Measurements from ENCODE around the gene AGBL1.

The AGBL1 gene

DNA sequence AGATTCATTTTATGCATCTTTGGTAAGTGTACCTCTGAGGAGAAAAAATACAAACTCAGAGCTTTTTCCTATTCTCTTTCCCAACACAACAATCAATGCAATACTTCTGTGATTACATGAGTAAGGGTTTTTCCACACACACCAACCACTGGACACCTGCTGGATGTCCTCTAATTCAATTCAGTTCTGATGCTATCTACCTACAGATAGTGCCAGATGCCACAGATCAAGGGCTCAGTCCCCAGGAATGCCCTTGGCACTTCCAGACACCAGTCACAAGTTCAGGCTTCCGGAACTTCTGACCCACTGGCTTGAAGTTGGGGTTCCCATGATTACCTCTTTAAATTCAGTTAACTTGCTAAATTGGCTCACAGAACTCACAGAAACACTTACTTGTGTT lies 511.5 kb downstream of the AGBL1 start:
- no peak for DNase-seq (ENCODE audit: low read depth in 2 of 2)

DNA sequence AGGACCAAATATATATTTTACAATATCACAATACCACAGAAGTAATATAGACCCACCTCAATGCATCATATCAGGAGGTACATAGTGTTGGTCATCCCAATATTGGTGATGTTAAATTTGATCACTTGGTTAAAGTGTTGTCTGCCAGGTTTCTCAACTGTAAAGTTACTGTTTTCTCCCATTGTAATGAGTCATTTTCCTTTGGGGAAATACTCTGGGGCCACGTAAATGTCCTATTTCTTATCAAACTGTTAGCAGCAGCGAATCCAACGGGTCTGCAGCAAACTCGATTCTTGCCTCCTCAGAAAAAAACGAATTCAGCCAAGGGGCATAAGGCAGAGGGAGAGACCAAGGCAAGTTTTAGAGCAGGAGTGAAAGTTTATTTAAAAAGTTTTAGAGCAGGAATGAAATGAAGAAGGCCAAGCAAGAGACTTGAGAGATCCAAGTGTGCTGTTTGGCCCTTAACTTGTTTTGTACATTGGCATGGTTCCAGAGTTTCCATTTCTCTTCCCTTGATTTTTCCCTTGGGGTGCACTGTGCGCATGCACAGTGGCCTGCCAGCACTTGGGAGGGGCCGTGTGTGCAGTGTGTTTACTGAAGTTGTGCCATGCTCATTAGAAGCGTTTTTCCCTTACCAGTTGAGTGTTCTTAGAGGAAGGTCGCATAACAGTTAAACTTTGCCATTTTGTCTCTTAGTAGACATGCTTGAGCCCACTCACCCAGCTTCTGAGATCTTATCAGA lies 512.5 kb downstream of the AGBL1 start:
- no peak for DNase-seq (ENCODE audit: low read depth in 2 of 2)

DNA sequence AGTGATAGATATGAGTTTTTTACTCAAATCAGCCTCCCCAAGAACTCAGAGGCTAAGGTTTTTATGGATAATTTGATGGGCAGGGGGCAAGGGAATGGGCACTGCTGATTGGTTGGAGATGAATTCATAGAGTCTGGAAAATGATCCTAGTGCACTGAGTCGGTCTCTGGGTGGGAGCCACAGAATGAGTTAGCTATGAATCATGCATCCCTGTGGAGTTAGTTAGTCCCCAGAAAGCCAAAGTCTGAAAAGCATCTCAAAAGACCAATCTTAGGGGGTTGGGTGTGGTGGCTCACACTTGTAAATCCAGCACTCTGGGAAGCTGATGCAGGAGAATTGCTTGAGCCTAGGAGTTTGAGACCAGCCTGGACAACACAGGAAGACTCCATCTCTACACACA lies 516.1 kb downstream of the AGBL1 start:
- no peak for DNase-seq (ENCODE audit: low read depth in 2 of 2)

DNA sequence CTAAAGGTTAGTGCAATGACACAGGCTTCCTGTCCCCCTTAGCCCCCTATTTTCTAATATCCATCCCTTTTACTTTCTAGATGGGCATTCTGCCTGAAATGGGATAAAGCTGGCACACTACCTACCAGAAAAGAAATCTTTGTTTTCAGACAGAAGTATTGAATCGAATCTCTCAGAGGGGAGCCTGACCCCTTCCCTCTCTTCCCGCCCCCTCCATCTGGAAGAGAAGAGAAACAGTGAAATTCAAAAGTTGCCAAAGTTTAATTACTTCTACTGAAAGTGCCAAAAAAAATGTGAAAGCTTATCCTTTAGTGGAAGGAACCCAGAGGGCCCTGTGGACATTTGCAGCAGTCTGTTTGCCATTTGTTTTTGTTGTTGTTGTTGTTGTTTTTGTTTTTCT lies 523.8 kb downstream of the AGBL1 start:
- DNase-seq (ENCODE audit: low read depth in 2 of 2) = no peak

DNA sequence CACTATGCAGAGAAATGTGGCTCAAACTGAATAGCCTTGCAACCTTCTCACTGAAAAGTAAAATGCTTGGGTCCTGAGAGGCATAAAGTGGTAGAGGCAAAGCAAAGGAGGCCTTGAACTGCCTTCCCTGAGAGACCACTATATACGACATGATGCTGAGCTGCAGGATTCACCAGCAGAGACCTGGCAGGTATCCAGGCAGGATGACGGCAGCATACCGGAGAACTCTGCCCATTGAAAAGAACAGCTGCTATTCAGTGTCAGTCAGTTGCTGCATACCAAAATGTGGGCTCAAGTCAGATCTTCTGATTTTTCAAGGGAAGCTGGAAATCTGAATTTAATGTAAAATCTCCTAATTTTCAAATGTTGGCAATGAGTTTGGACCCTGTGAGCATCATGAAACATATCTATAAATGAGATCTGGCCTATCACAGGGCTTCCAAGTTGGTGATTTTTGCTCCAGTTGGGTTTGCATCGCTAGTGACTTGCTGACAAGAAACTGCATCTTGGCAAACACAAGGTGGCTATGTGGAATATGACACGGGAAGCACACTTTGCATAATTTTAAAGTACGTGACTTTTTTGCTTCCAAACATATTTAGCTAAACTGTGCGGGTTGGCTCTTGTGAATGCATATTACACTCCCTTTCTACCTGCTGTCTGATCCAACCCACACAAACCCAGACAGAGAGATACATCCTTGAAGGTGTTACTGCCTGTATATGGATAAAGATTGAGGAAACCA lies 529.0 kb downstream of the AGBL1 start:
- DNase-seq (ENCODE audit: low read depth in 2 of 2) = no peak

DNA sequence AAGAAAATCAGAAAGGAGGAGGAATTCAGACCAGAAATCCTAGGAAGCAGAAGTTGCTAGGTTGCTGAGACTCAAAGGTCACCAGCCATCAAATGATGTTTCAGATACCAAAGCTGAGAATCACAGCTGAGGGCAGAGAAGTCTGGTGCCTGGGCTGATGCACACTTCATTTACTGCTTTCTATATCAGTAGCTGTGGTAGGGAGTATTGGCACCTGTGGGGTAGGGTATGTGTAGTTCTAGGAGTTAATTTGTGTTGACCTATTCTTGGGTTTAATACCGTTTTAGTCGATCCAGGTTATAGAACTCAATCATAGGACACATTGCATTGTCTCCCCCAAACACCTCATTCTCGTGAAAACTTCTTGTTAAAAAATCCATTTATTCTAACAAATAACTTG lies 529.6 kb downstream of the AGBL1 start:
- no peak for DNase-seq (ENCODE audit: low read depth in 2 of 2)

DNA sequence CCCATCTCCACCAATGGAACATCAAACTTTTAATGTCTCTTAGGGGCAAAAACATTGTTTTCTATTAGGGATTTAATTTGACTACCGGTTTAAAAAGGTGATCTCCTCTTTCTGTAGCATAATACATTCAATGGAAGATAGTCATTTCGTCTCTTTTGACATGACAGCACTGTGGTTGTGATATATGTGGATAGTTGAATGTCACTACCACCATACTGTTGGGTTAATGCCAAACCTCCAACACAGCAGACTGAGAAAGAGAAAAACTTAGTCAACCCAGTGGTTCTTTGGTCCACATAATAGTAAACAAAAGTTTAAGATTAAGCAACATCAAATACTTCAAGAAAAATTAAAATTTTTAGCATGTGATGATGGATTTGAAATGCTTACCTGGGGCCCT lies 530.4 kb downstream of the AGBL1 start:
- no peak for DNase-seq (ENCODE audit: low read depth in 2 of 2)

DNA sequence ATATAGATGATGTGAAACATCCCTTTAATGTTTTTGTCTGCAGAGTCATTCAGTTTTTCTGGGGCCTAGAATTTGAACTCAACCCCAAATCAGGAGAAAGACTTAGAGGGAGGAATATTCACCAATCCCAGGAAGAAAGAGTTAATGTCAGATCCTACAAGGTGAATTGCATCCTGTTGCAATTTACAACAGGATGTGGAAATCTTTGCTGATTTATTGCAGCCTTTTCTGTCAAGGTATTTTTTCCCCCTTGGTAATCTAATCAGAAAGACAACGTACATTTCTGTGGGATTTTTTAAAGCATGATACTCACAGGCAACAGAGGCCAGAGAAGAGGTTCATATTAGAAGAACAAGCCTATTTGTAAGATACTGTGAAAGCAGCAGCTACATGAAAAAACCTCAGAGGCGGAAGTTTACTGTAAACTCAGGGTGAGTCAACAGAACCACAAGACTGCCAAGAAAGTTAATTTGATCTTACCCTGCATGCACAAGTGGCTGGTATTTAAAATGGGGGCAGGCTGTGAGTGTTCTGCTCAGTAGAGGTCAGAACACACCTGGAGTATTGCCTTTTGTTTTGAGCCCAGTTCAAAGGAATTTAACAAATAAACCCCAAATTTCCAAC lies 531.9 kb downstream of the AGBL1 start:
- peak in 1 of 2 donors; percentile 6 for DNase-seq (ENCODE audit: low read depth in 2 of 2)

DNA sequence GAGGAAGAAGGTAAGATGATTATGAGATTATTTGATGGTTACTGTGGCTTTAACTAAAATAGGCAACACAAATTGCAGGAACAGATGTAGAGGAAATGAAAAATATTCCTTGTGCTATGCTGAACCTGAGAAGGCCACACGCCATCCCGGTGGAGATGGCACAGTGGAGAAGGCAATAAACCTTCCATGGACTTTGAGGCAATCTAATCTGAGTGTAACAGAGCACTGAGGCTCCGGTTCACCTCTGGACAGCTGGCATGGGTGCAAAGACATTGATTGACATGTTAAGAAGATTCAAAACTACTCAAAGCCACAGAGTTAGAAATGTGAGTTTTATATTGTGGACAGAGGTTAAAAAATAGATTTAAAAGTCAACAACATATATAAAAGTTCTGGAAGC lies 535.7 kb downstream of the AGBL1 start:
- DNase-seq (ENCODE audit: low read depth in 2 of 2) = no peak

DNA sequence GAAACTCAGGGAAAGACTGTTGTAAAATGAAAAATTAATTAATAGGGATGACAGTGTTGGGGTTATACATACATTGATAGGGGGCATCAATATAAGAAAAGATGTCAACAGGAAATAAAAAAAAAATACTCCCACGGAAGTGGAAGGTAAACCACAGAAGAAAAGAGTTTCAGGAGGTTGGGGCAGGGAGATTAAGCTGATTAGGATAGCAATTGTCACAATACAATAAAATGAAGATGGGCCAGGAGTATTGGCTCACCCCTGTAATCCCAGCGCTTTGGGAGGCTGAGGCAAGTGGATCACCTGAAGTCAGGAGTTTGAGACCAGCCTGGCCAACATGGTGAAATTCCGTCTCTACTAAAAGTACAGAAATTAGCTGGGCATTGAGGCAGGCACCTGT lies 536.1 kb downstream of the AGBL1 start:
- no peak for DNase-seq (ENCODE audit: low read depth in 2 of 2)

DNA sequence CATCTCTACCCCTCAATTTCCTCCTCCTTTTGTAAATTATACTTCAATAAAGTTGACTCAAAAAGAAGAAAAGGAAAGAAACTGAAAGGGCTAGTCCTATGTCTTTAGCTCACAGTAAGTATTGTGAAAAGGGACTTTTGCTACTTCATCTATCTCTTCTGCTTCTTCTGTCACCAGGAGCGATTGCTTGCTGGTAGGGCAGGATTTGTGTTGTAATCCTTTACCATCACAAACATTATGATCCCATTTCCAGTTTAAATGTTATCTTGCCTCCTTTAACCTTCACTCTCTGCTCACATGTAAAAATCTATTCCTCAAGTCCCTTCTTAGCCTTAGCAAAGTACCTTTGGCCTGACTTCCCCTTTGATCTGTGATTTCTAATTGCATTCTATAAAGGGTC lies 537.1 kb downstream of the AGBL1 start:
- no peak for DNase-seq (ENCODE audit: low read depth in 2 of 2)

DNA sequence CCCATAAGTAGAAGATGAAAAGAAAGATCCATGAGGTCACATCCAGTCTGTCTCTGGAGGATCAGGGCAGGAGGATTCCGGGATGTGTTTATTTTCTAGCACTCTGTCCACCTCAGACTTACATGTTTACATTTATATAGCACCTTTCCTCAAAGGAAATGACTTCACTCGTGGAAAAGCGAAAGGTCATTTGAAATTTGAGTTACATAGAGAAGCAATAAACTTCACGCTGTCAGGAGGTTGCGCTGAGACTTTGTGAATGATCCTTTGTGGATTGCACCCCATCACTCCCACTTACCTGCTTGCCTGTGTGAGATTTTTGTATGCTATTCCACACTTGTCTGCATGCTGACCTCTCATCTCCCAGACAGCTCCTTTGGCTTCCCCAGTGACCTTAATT lies 540.5 kb downstream of the AGBL1 start:
- no peak for DNase-seq (ENCODE audit: low read depth in 2 of 2)

DNA sequence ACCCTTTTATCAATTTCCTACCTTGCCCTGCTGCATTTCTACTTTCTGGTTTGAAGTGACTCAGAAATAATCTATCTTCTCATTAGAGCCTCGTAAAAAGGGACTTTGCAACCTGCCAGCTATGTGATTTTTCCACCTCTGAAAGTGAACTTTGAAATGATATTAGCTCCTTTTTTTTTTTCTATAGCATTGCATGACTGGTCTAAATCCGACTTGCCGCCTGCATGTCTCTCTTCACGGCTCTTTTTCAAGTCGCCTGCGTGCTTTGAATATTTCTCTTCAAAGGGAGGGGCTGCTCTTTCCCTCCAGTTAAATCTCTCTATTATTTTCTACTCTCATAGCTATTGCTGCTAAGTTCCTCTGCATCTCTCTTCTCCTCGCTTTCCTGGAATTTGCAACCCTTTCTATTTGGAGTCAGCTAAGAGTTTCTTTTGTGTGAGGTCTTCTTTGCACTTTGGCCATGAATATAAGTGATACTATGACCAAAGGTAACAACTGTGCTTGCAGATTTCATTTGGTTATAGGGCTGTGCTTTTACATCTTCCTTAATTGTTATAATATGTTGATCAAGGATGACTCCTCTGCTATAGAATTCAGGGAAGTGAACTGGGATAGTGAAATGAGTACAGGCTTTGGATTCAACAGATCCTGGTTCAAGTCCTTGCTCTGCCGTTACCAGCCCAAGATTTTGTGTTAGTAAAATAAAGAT lies 541.1 kb downstream of the AGBL1 start:
- no peak for DNase-seq (ENCODE audit: low read depth in 2 of 2)

DNA sequence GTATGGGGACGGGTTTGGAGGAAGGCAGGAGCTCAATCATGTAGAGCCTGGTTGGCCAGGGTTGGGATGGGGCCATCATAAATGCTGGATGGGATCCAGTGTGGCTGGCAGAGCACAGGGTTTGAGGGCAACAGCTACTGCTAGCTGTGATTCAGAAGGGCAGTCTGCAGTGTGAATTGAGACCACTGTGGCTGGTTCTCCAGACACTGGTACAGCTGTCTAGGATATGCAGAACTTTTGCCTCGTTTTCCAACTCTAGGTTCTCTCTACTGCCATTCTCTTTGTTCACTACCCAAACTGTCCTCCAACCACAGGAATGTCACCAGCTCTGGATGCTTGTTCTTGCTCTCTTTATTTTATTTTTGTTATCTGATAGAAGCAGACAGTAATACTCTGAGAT lies 543.6 kb downstream of the AGBL1 start:
- DNase-seq (ENCODE audit: low read depth in 2 of 2) = no peak

DNA sequence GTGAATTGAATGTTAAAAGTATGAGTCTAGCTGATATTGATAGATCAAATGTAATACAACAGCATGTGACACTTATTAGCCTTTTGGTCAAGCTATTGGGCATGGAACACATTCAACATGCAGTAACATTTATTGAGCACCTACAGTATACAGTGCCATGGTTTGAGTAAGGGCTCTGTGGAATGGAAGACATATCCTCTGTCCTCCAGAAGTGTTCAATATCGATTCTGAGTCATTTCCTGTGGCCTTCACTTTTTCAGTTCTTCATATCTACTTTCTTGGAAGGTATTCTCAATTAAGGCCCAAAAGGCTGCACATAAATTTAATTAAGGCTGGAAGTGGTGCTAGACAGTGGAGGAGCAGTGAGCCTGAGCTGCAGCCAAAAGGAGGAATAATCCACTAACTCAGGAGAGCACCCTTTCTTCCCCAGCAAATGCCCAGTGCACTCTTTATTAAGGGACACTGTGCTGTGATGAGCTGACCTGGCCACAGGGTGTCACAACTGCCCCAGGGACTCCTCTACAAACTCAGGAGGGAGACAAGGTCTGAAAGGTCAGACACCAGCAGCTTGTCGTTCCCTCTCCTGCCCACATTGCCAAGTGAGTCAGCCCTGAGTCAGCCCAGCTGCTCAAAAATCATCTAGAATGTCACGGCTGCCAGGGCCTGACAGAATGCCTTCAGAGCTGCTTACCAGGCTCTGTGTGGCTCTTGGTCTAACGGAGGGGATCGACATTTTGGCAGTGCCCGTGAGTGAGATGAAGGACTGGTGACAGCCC lies 544.8 kb downstream of the AGBL1 start:
- peak; percentile 72 to 86 for DNase-seq (ENCODE audit: low read depth in 2 of 2)

DNA sequence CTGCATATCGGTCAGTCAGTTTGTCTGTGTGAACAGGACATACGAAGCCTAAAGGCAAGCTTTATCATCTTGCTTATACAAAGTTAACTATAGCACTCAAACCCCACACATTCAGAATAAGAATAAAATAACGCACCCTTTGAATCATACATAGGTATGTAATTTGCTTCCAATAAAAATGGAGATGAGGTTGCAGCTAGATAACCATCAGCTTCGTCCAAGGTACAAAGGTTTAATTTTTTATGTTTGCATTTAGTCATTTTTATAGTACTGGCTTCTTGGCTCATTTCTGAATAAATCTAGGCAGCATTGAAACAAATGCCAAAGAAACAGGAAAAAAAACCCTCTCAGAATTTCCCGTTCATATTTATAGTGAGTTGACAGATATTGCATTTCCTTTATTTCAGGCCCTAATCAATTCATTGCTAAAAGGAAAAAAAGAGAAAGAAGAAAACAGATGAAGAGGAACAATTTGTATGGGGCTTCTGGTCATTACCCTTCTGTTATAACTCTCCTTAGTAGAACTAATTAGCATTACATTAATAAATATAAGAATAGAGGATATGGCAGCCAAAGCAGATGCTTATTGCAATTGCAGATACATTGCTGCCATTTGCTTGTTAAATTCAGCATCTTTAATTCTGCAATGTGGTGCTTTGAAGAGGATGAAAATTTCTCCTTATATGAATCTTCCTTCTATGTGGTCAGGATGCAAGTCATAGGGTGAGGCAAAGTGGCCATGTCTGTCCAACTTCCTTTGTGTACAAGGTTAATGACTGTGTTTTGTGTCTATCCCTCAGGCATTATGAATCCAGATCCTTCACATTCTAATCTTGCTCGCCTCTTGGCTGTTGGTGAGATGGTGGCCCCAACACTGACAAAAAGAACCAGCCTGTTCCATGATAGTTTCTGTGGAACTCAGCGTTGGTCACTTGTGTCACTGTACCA lies 550.0 kb downstream of the AGBL1 start:
- DNase-seq (ENCODE audit: low read depth in 2 of 2) = no peak

DNA sequence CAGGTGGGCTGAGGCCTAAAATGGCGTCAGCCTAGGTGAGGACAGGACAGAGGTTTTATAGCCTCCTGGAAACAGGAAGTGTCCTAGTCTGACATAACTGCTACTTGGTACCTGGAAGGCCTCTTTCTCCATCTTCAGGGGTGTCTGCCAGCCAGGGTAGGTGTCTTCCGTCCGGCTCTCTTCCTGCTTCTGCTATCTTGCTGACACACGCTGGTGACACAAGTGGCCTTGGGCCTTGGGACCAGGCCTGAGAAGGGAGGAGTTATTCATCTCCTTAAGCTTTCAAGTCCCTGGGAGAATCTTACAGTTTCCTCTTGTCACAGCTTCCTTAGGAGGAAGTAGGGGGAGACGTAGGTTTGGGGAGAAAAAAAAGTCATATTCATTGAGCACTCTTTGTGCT lies 551.3 kb downstream of the AGBL1 start:
- DNase-seq (ENCODE audit: low read depth in 2 of 2) = no peak

DNA sequence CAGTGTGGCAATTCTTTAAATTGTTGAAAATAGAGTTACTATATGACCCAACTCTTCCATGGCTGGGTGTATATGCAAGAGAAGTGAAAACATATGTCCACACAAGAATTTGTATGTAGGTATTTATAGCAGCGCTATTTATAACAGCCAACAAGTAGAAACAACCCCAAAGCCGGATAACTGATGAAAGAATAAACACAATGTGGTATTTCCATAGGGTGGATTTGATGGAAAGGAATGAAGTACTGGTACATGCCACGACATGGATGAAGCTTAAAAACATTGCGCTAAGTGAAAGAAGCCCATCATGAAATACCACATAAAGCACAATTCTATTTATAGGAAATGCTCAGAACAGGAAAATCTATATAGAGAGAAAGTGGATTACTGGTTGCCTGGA lies 554.5 kb downstream of the AGBL1 start:
- DNase-seq (ENCODE audit: low read depth in 2 of 2) = no peak

DNA sequence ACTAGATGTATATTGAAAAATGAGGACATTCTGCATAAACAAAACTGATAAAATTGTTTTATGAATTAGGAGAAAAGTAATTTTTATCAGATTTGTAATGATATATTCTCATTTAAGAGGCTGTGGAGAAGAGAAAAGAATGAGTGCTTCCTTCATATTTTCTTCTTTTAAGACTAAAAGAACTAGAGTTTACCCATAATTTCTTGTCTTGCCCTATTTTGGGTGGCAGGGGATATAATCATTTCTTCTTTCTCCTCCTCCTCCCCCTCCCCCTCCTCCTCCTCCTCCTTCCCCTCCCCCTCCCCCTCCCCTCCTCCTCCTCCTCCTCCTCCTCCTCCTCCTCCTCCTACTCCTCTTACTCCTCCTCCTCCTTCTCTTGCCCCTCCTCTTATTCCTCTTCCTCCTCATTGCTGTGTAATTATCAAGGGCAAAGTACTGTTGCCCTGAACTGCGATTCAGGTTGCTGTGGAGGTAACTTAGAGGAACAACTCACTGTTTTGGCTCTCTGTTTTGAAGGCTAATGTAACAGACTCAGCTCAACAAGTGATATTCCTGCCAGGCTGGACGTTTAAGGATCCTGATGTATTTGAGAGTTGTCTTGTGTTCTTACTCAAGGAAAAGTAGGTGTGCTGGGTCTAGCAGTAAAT lies 555.4 kb downstream of the AGBL1 start:
- no peak for DNase-seq (ENCODE audit: low read depth in 2 of 2)

DNA sequence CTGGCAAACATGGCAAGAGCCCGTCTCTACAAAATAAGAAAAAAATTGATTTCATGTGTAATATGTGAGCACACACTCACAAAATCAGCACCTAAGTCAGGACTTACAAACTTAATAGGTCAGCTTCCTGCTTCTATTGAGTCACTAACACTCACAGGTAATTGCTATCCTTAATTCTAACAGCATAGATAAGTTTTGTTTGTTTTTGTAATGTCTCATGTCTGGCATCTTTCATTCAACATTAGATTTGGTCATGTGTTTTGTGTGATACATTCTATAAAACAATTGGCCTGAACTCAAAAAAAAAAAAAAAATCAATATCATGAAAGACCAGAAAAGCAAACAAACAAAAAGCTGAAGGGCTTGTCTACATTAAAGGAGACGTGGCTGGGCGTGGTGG lies 564.7 kb downstream of the AGBL1 start:
- DNase-seq (ENCODE audit: low read depth in 2 of 2) = no peak
